ENCODE results near the gene TMEM94.

DNA sequence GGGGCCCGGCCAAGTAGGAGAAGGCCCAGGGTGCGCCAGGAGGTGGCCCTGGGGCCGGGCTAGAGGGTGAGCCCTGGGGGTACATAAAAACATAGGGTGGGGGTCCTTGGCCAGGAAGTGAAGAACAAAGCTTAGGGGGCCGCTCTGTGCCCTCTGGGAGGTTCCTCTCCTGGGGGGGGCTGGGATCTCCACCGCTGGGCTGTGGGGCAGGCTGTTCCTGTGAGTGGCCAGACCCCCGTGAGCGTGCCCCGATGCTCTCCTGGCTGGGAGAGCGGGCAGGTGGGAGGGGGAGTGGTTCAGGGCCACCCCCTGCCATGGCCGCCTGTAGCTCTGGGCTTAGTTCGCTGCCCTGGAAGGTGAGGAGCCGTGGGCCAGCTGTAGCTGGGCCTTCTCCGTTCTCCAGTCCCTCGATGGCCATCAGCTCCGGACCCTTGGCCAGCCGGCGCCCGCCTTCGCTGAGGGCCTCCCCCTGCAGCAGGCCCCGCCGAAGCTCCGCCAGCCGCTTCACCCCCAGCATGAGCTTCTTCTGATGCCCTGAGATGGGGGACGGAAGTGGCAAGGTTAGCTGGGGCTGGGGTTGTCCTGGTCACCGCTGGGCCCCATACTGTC is 46.4 kb downstream of the TMEM94 start:
- TF ChIP-seq, protein P1, sequence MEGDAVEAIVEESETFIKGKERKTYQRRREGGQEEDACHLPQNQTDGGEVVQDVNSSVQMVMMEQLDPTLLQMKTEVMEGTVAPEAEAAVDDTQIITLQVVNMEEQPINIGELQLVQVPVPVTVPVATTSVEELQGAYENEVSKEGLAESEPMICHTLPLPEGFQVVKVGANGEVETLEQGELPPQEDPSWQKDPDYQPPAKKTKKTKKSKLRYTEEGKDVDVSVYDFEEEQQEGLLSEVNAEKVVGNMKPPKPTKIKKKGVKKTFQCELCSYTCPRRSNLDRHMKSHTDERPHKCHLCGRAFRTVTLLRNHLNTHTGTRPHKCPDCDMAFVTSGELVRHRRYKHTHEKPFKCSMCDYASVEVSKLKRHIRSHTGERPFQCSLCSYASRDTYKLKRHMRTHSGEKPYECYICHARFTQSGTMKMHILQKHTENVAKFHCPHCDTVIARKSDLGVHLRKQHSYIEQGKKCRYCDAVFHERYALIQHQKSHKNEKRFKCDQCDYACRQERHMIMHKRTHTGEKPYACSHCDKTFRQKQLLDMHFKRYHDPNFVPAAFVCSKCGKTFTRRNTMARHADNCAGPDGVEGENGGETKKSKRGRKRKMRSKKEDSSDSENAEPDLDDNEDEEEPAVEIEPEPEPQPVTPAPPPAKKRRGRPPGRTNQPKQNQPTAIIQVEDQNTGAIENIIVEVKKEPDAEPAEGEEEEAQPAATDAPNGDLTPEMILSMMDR (IDR thresholded peaks at IDR 0.05): no peak
- TF ChIP-seq POLR2A (IDR thresholded peaks at IDR 0.05): no peak
- TF ChIP-seq POLR2AphosphoS5 (IDR thresholded peaks at IDR 0.05; ENCODE audit: insufficient read depth in 1 of 2, low read depth in 1 of 2): peak in 1 of 2 donors; percentile 22

All from vagina (tissue), 2 donors.